ENCODE data around the gene PPP2R5C.

PPP2R5C gene

DNA sequence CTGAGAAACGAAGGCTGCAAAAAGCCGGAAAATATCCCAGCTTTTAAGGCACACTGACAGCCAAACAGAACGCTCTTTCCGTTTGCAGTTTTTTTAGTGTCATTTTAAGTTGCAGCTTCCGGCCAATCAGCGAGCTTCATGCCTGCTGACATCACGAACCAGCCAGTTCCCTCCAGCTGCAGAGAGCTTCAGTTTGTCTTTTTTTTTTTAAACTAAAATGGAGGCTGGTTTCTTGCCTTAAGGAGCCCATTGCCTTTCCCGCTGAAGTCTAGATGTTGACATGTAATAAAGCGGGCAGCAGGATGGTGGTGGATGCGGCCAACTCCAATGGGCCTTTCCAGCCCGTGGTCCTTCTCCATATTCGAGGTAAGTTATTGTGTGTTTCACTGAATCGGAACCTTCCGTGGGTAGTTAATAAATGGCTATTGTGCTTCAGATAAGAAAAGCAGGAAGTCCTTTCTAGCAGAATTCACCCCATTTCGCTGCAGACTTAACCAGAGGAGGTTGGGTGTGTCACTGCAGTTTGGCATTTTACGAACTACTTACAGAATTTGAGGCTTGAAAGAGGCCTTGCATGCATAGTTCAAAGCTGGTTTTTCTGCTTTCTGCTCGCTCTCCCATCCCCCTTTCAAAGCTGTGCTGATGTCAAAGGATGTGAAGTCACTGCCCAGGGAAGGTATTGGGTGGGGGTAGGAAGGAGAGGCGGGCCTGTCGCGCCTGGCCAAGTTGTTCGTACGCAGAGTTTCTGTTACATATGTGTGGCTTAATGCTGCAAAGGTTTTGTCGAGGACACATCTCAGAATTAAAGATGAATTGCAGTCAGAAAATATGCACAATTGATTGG is 48.4 kb downstream of the PPP2R5C start:
- FAIRE-seq (peak; percentile 96), DNase-seq (ENCODE audit: extremely low spot score, insufficient read length, low read depth) (peak; percentile 64)

DNA sequence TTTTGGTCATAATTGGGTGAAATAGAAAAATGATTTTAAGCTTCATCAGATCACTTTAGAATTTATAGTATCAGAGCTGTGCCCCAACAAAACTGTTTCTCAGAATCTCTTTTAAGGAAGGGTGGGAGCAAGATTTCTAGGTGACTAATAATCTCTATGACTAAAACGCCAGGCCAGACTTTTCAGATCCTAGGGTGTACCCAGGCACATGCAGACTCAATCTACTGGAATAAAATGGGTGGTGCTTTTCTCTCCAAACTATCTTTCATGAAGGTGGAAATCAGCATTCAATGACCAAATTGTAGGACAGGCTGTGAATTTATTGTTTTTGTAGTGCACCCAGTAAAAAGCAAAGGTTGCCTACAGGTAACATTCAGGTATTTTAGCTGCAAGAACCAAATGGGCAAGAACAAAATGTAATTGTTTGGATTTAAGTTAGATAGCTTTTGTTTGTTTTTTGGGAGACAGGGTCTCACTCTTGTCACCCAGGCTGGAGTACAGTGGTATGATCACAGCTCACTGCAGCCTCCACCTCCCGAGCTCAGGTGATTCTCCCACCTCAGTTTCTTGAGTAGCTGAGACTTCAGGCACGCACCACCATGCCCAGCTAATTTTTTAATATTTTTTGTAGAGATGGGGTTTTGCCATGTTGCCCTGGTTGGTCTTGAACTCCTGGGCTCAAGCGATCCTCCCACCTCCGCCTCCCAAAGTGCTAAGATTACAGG is 49.5 kb downstream of the PPP2R5C start:
- no peak for FAIRE-seq
- no peak for DNase-seq (ENCODE audit: extremely low spot score, insufficient read length, low read depth)

DNA sequence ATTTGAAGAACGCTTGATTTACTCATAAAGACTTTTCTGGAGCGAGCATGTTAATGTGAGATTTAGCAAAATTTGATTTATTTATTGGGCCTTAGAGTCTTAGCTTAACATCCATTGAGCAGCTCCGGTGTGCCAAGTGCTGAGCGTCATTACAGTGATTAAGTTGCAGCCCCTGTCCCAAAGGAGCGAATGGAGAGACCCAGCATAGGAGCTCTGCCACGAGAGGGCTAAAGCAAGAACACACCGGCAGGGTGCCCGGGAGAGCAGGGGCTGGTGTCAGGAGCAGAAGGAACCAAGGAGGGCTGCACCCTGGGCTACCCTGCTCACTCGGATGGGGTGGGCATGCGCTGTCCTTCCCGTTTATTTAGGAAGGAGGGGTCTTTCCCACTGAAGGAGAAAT is 50.6 kb downstream of the PPP2R5C start:
- FAIRE-seq (no peak), DNase-seq (ENCODE audit: extremely low spot score, insufficient read length, low read depth) (no peak)

DNA sequence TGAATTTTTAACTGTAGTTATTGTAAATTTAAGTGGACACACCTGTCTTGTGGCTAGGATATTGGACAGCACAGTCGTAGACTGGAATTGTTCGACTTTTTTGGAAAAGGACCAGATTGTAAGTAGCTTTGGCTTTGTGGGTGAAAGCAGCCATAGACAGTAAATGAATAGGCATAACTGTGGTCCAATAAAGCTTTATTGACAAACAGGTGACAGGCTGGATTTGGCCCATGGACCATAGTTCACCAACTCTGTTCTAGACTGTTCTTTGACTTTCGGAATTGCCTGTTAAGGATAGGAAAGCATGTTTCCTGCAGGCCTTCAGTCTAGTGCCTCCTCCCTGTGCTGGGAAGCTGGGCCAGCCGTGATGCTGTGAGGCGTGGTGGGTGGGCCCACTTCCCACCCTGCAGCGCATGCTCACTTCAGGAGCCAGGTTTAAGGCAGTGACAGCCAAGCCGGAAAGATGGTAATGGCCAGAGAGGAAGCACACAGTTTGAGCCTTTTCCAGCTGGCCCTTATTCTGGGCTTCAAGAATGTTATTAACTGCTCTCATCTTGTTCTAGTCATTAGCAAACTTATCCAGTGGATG is 51.8 kb downstream of the PPP2R5C start:
- DNase-seq (ENCODE audit: extremely low spot score, insufficient read length, low read depth) = no peak
- no peak for FAIRE-seq

DNA sequence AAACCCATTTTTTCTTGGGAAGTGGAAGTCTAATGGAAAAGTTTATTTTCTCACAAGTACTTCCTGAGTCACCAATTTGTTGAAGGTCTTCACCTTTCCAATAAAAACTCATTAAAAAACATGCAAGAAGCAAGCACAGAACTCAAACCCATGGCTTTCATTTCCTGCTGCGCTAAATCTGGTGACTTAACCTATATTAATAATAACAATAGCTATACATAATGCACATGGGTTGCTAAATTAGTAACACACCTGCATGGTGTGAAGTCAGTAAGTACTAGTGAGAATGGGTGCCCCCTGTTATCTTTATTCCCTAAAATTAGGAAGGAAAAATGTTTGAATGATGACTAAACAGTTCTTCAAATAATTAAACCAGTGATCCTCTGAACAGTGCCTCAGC is 52.3 kb downstream of the PPP2R5C start:
- no peak for FAIRE-seq

DNA sequence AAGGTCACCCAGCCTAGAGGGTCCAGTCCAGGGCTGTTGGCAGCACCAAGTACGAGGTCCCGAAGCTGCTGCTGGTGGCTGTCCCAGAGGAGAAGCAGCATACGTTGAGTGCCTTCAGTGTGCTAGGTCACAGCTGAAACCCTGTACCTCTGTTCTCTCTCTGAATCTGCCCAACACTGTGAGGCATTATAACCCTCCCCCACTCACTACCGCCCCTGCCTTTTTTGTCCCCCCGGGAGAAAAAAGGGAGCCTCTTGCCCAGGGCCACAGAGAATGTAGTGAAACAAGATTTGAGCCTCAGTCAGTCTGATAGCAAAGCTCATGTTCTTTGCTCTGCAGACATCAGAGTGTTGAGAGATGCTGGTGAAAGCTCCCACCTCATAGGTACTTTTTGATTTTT is 53.4 kb downstream of the PPP2R5C start:
- no peak for FAIRE-seq
- no peak for DNase-seq (ENCODE audit: extremely low spot score, insufficient read length, low read depth)

More for the DNA sequence above, 52.3 kb downstream of the PPP2R5C start:
- no peak for DNase-seq (ENCODE audit: extremely low spot score, insufficient read length, low read depth)

DNA sequence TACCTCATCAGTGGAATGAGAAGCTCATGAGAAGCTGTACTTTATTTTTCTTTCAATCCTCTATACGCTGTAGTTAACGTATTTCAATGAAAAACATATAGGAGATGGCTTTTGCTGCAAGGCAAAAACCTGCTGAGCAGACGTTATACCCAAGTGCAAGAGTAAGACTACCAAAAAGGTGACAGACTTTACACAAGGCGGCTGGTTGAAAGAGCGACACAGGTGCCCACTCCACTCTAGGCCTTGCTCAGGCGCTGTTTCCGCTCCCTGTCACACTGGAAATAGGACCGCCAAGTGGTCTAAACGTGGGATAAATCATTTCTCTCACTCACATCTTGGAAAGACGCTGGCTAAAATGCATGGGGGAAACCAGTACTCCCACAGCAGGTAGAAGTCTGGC is 54.5 kb downstream of the PPP2R5C start:
- no peak for FAIRE-seq

DNA sequence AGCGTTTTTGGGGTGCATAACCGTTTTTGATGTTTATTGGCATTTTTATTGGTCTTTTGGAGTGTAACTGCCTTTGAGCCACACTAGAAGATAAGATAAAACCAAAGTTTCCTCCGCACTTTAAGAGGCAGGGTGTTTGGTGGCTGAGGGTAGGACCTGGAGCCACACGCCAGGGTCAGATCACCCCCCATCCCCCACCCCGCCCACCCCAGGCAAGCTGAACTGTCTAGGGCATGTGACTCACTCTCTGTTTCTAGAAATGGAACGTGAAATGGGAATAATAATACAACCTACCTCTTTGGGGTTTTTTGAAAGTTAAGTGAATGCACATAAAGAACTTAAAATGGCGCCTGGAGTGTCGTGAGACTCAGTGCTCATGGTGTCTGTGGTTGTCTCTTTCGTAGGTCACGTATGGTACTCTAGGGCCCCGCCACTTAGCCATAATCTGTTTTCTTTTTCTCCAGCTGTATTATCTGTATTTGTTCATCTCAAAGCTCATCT is 56.0 kb downstream of the PPP2R5C start:
- no peak for DNase-seq (ENCODE audit: extremely low spot score, insufficient read length, low read depth)
- FAIRE-seq = peak; percentile 5

More for the DNA sequence above, 54.5 kb downstream of the PPP2R5C start:
- DNase-seq (ENCODE audit: extremely low spot score, insufficient read length, low read depth) = no peak

DNA sequence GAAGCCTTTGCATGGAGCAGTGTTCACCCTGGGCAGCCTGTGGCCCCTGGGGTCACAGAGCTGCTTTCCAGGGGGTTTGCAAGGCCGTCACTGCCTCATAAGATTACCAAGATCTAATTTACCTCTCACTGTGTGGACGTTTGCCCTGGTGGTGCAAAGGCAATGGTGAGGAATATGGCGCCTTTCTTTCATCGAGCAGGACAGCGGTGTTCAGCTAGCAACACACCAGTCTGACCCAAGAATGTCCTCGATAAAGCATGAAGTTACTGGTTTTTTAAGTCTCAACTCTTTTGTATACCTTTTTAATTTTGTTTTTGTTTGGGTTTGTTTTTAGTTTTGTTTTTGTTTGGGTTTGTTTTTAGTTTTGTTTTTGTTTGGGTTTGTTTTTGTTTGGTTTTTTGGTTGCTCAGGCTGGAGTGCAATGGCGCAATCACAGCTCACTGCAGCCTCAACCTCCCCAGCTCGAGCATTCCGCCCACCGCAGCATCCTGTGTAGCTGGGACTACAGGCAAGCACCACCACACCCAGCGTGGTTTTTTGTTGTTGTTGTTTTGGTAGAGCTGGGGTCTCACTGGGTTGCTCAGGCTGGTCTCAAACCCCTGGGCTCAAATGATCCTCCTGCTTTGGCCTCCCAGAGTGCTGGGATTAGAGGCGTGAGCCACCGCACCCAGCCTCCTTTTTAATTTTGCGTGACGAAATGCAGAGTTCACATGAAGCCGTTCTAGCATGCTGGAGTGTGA is 57.9 kb downstream of the PPP2R5C start:
- DNase-seq (ENCODE audit: extremely low spot score, insufficient read length, low read depth) (no peak), FAIRE-seq (peak; percentile 39)

DNA sequence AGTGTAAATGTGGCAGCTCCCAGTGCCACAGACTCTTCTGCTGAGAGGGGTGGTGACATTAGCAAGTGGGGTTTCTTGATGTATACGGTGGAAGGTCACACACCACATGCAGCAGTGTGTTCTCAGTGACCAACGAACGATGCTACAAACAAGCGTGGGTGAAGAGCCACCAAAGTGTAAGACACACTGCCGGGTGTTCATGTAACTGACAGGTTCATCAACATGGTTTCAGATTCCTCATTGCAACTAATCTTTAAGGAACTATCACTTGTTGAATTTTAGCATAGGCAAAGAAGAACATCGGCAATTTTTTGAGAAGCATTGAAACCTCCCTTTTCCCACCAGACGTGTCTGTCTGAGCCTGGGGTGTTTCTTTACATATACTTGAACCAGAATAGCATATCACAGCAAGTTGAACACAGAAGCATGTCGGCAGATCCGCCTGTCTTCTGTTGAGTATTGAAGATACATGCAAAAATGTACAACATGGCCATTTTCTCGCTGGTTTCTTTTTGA is 58.8 kb downstream of the PPP2R5C start:
- DNase-seq (ENCODE audit: extremely low spot score, insufficient read length, low read depth) (no peak), FAIRE-seq (peak; percentile 91)

DNA sequence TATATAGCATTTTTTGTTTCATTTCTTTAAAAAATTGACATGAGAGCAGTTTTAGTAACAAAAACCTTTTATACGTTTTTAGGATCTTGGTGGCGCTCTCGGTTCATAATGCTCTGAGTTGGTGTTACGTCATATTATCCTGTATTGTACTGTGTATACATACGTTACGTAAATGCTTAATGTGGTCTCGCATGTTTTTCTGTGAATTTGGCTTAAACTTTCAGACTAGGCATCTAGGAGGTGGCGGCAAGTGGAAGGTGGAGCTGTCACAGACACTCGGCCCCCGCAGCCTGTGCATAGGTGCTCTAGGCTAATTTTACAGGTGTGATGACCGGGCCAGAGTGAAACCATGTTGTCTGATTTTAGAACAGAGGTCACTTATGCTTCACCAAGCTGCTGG is 60.0 kb downstream of the PPP2R5C start:
- no peak for FAIRE-seq
- DNase-seq (ENCODE audit: extremely low spot score, insufficient read length, low read depth) = no peak

DNA sequence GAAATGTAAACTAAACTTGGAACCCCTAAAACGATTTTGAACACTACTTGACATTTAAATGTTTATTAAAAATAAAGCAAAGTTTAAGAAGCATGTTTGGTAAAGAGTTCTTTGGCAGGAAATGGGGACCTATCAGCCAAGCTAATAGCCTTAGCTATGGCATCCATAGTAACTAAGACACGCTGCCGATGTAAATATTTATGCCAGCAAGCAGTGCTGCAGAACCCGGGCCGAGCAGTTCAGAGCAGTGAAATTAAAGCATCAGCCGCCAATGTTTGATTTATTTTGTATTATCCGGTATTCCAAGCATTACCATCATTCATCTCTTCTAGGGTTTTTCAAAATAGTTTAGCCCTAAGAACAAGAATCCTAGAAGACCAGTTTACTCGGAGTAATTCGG is 61.6 kb downstream of the PPP2R5C start:
- no peak for FAIRE-seq
- DNase-seq (ENCODE audit: extremely low spot score, insufficient read length, low read depth) = no peak

DNA sequence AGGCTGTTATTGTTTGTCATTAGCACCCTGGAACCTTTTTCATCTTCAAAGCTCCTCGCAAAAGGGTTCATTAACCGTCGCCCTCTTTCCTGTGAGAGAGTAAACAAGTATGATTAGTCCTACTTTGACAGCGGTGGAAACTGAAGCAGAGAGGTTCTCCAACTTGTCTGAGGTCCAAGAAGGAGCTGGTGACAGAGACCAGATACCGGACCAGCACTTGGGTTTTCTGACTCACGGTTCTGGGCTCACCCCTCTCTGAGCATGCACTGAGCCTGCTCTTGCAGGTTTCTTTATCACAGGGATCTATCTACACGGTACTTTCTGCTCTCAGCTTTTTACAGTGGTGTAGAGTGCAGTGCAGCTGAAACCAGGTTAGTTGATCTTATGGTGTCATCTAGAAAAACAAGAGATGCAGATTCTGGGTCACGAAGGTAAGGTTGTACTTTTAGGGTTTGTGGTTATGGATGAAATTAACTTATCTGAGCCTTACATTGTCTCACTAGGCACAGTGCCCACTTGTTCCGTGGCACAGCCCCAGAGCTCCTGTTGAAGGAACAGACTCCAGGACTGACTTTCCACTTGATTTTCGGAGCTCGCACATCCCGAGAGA is 62.1 kb downstream of the PPP2R5C start:
- FAIRE-seq (peak; percentile 88), DNase-seq (ENCODE audit: extremely low spot score, insufficient read length, low read depth) (no peak)

DNA sequence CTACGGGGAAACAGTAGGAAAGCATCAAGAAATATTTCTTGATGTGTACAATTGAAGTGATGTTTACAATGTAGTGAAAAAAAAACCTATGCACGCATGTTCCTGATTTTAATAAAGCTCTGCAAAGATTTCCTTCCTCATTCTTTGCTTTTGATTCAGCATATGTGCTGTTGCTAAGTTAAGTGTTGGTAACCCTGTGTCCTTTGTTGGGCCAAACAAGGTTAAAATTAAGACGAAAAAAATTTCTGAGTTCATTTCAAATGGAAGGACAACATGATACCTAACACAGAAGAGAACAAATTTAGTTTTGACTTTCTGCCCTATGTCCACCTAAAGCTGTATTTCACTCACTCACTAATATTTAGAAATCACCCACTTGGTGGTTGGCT is 62.8 kb downstream of the PPP2R5C start:
- DNase-seq (ENCODE audit: extremely low spot score, insufficient read length, low read depth) (no peak), FAIRE-seq (no peak)

DNA sequence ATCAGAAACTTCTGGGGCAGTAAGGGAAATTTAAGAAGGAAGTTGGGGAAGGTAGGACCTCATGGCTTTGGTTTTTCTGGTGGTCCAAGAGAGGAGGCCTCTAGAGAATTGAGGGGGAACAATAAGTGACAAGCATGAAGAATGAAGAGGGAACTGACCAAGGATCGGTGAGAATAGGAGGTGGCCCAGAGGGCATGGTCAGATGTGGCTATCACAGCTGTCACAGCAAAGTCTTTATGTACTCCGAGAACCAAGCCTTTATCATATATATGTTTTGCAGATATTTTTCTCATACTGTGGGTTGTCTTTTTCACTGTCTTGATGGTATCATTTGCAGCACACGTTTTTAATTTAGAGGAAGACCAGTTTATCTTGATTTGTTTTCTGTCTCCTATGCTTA is 64.3 kb downstream of the PPP2R5C start:
- no peak for DNase-seq (ENCODE audit: extremely low spot score, insufficient read length, low read depth)

DNA sequence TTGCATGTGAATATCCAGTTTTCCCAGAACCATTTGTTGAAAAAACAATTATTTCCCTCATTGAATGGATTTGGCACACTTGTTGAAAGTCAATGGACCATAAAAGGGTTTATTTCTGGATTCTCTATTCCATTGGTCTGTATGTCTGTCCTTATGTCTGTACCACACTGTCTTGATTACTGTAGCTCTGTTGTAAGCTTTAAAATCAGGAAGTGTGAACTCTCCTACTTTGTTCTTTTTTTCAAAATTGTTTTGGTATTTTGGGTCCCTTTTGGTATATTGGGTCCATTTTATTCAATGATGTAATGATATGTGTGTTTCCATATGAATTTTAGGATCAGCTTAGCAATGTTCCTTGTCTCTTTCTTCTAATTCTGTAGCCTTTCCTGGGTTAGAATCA is 64.8 kb downstream of the PPP2R5C start:
- no peak for DNase-seq (ENCODE audit: extremely low spot score, insufficient read length, low read depth)
- FAIRE-seq = no peak

More for the DNA sequence above, 64.3 kb downstream of the PPP2R5C start:
- peak; percentile 63 for FAIRE-seq

DNA sequence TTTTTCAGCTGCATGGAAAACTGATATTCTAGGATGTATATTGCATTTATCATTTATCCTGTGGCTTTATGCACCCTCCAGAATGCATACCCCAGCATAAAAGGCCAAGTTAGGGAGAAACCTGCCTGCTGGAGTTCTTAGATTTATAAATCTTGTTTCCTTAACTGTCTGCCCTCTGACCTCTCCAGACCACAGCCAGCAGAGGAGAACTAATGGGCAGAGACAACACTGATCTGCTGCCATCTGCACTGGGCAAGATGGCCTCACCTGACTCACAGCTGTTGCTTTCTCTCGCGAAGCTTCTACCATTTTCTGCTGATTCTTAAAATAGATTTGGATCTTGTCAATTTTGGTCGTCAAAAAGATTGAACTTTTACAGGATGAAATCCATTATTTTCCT is 65.8 kb downstream of the PPP2R5C start:
- FAIRE-seq (no peak), DNase-seq (ENCODE audit: extremely low spot score, insufficient read length, low read depth) (no peak)

DNA sequence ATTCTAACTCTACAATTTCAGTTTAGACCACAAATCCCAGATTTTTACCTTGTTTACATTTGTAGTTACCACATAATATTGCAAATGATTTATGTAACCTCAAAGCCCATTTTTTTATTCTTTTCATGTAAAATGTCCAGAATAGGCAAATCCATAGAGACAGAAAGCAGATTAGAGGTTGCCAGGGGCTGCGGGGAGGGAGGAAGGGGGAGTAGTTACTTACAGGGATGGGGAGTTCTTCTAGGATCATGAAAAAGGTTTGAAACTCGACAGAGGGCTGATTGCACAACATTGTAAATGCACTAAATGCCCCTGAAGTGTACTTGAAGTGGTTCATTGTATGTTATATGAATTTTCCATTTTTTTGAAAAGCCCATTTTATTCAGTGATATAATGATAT is 66.5 kb downstream of the PPP2R5C start:
- FAIRE-seq (no peak), DNase-seq (ENCODE audit: extremely low spot score, insufficient read length, low read depth) (no peak)

DNA sequence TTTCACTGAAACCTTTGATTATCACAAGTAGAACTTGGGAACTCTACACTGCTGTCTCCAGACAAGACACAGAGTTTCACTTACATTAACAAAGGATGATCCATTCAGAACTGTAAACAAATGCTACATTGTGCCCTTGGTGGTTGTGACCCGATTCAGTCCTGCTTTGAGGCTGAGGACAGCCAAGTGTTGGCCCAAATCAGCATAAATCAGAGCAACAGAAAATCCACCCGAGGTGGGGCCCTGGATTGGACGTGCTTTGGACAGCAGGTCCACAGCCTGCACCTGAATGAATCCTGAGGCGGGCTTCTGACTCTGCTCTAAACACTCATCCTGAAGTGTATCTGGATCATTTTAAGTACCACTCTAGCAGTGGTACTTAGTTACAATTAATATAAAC is 68.8 kb downstream of the PPP2R5C start:
- no peak for DNase-seq (ENCODE audit: extremely low spot score, insufficient read length, low read depth)
- FAIRE-seq = no peak

DNA sequence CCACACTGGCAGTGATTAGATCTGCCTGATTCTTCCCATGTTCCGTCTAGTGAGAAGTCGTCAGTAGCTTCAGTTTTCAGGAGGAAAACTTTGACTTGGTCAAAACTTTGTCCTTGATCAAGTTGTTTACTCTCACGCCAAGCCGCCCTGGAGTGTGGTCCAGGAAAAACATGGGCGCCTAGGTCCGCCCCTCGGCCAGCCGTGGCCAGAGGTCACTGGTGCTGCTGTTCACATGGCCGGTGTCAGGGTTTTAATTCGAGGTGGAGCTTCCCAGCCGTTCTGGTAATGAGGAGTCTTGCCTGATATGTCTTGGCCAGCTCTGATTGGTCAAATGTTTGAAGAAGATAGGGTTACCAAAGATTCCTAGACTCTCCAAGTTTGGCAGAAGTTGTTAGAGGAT is 71.5 kb downstream of the PPP2R5C start:
- FAIRE-seq = no peak
- no peak for DNase-seq (ENCODE audit: extremely low spot score, insufficient read length, low read depth)
